Measurements from ENCODE around the gene SPTAN1.

Gene SPTAN1

DNA sequence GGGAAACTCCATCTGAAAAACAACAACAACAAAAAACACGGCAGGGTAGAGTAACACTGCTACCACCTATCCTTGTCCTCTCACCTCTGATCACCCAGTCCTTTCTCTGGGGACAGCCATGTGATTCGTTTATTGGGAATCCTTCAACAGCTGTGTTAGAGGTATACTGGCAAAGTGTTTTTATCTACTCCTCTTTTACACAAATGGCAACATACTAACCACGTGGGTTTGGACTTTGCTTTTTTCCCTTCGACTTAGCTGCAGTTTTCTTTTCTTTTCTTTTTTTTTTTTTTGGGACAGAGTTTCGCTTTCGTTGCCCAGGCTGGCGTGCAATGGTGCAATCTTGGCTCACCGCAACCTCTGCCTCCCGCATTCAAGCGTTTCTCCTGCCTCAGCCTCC lies 125.4 kb downstream of the SPTAN1 start:
- no peak for DNase-seq
